NB4 (cell line): Measurements from ENCODE around the gene RNF13.
"Not testable (repeated sequence)": the region's sequence is repeated elsewhere in the genome, so short reads cannot be mapped to it uniquely, and the experiment has no call there.

Experiments used
- DNase-seq: peaks from one replicate; pipeline ENCODE4 v3.0.0; 2010; ENCODE audit warnings: low read depth
- H3K4me3 ChIP-seq: one replicate; pipeline ENCODE4 v1.5.1; 2011; ENCODE audit warnings: mild to moderate bottlenecking, low read depth, low read length, moderate library complexity
- CTCF ChIP-seq: IDR thresholded peaks from one replicate; pipeline ENCODE4 v1.5.1; 2012; ENCODE audit warnings: low read depth, low read length
- MAX ChIP-seq: IDR thresholded peaks from 2 replicates; pipeline ENCODE4 v1.6.1; 2011; ENCODE audit warnings: low read depth, low read length
- MYC ChIP-seq: IDR thresholded peaks from 2 replicates; pipeline ENCODE4 v1.6.1; 2011; ENCODE audit warnings: low read depth, low read length
- POLR2A ChIP-seq: IDR thresholded peaks from 2 replicates; pipeline ENCODE4 v1.6.1; 2011; ENCODE audit warnings: mild to moderate bottlenecking; ENCODE audit not compliant: insufficient read length; ENCODE audit errors: extremely low read depth

Gene RNF13

GRCh38 chr3:149871855-149872254 lies 58.8 kb downstream of the RNF13 start:
- TF ChIP-seq MAX (no peak), CTCF (no peak), POLR2A (no peak), MYC (no peak)
- no peak for DNase-seq
- H3K4me3 ChIP-seq, result no peak overlapping the region

- H3K4me3 ChIP-seq, result no peak overlapping the region
- DNase-seq, result no peak
- TF ChIP-seq MYC (no peak), MAX (no peak), POLR2A (no peak), CTCF (no peak)
These were observed 59.6 kb downstream of the RNF13 start for GRCh38 chr3:149872589-149872988.

- no peak for TF ChIP-seq POLR2A
These were observed 64.7 kb downstream of the RNF13 start for GRCh38 chr3:149877668-149878067.

GRCh38 chr3:149879872-149880271 lies 66.9 kb downstream of the RNF13 start:
- no peak overlapping the region for H3K4me3 ChIP-seq
- DNase-seq, result peak; percentile 42
- no peak for TF ChIP-seq MAX
- TF ChIP-seq CTCF, result peak; percentile 32
- TF ChIP-seq POLR2A, result no peak
- no peak for TF ChIP-seq MYC

More at GRCh38 chr3:149877668-149878067, 64.7 kb downstream of the RNF13 start:
- no peak overlapping the region for H3K4me3 ChIP-seq
- DNase-seq, result no peak

GRCh38 chr3:149881879-149882278 lies 68.9 kb downstream of the RNF13 start:
- H3K4me3 ChIP-seq, result no peak overlapping the region
- TF ChIP-seq MAX (no peak), MYC (no peak), POLR2A (no peak), CTCF (no peak)
- DNase-seq, result peak; percentile 0

- no peak overlapping the region for H3K4me3 ChIP-seq
- DNase-seq, result no peak
- TF ChIP-seq MAX, result no peak
- no peak for TF ChIP-seq CTCF
- no peak for TF ChIP-seq POLR2A
- no peak for TF ChIP-seq MYC
These were observed 70.1 kb downstream of the RNF13 start for GRCh38 chr3:149883134-149883533.

GRCh38 chr3:149883860-149884259 lies 70.8 kb downstream of the RNF13 start:
- DNase-seq, H3K4me3 ChIP-seq: not testable (repeated sequence)

GRCh38 chr3:149884848-149885247 lies 71.8 kb downstream of the RNF13 start:
- not testable (repeated sequence) for H3K4me3 ChIP-seq, DNase-seq
